Measurements from ENCODE around the gene NRIP2.

DNA sequence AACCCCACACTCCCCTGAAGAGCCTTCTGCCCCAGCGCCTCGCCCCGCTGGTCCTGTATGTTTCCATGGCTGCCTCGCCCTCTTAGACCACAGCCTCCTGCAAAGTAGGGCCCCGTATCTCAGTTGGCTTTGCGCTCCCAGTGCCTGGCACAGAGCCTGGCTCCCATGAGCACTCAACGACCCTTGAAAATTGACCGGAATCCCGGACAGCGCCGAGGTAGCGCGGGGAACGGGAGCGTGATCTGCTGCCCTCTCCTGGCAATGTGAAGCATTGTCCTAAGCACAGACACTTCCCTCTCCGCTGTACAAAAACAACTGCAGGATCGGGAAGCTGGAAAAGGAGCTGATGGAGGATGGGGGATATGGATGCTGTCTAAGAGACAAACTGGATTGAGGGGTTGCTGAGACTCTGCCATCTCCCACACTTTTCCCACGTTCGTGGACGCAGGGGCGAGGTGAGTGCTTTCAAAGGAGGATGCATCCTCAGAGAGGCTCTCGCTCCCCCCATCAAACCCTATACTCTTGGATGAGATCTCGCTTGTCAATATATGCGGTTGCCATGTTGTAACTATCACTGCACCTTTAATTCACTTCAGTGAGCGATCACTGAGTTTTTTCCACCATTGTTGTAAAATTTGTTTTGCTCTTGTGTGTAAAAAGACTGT is 50.8 kb downstream of the NRIP2 start:
- TF ChIP-seq, protein P1, sequence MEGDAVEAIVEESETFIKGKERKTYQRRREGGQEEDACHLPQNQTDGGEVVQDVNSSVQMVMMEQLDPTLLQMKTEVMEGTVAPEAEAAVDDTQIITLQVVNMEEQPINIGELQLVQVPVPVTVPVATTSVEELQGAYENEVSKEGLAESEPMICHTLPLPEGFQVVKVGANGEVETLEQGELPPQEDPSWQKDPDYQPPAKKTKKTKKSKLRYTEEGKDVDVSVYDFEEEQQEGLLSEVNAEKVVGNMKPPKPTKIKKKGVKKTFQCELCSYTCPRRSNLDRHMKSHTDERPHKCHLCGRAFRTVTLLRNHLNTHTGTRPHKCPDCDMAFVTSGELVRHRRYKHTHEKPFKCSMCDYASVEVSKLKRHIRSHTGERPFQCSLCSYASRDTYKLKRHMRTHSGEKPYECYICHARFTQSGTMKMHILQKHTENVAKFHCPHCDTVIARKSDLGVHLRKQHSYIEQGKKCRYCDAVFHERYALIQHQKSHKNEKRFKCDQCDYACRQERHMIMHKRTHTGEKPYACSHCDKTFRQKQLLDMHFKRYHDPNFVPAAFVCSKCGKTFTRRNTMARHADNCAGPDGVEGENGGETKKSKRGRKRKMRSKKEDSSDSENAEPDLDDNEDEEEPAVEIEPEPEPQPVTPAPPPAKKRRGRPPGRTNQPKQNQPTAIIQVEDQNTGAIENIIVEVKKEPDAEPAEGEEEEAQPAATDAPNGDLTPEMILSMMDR (IDR thresholded peaks at IDR 0.05), result peak; percentile 84 to 86 (median 86)
- no peak for TF ChIP-seq POLR2A (IDR thresholded peaks at IDR 0.05)
